Hematopoietic multipotent progenitor cell treated with erythropoietin and hydrocortisone succinate and interleukin-3 and kit ligand, for 17 days (in vitro differentiated cells): ENCODE results near the gene GPR89B.
"Not testable (repeated sequence)": the region's sequence is repeated elsewhere in the genome, so short reads cannot be mapped to it uniquely, and the experiment has no call there.

Experiments used
- DNase-seq: peaks from one replicate; pipeline ENCODE4 v3.0.0-alpha.2; 2015; ENCODE audit warnings: low spot score

The GPR89B gene

DNA sequence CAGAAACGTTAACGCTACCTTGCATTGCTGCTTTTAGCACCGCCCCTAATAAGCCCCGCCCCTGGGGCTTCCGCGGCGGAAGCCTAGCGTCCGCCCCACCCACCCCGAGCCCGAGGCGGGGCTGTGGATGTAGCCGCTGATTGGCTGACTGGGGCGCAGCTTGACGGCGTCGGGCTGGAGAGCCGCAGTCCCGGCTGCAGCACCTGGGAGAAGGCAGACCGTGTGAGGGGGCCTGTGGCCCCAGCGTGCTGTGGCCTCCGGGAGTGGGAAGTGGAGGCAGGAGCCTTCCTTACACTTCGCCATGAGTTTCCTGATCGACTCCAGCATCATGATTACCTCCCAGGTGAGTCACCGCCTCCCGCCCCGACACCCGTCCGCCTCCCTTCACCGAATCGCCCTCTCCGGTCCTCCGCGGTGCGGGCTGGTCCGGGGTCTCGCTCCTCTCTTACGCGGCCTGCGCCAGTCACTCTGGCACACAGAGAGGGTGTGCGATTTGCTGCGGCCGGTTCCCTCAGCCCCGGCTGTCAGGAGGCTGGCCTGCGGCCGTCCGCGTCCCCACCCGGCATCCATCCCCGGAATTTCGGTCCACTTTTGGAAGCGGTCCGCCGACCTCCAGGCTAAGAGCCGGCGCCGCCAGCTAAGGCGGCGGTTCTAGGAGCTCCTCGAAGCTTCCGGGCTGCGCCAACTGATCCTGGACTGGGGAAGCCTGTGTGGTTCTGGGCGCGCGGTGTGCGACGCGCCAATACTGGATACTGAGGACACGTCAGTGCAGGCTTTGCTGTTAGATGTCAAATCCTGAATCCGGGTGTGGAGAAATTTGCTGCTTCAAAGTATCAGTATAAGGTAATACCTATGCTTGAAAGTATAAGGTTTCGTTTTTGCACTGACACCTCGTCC, at the start of gene GPR89B:
Gene GPR89B, plus strand, starts transcription at position 185 of the 897 bp plus-strand sequence. Its CDS starts 117 bp downstream, at position 302.
- peak; percentile 93 for DNase-seq

DNA sequence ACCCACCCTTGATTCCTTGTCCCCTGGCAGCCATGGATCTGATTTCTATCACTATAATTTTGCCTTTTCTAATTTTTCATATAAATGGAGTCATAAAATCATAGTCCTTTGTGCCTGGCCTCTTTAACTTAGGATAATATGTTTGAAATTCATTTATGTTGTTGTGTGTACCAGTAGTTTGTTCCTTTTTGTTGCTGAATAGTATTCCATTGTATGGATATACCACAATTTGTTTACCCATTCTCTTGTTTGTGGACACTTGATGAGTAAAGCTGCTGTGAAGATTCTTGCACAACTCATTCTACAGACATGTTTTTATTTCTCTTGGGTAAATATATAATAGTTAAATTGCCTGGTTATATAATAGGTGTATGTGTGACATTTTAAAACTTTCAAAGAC, 48.3 kb upstream of the GPR89B start:
- DNase-seq = no peak

DNA sequence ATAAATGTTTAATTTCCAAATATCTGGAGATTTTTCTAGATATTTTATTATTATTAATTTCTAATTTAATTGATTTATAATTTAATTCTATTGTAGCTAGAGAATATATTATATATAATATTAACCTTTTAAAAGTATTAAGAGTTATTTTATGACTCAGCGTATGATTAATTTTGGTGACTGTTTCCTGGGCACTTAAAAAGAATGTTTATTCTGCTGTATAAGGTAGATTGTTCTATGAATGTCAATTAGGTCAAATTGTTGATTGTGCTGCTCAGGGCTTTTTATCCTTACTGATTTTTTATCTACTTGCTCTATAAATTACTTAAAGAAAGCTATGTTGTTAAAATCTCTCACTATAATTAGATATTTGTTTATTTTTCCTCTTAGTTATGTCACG, 45.7 kb upstream of the GPR89B start:
- no peak for DNase-seq

DNA sequence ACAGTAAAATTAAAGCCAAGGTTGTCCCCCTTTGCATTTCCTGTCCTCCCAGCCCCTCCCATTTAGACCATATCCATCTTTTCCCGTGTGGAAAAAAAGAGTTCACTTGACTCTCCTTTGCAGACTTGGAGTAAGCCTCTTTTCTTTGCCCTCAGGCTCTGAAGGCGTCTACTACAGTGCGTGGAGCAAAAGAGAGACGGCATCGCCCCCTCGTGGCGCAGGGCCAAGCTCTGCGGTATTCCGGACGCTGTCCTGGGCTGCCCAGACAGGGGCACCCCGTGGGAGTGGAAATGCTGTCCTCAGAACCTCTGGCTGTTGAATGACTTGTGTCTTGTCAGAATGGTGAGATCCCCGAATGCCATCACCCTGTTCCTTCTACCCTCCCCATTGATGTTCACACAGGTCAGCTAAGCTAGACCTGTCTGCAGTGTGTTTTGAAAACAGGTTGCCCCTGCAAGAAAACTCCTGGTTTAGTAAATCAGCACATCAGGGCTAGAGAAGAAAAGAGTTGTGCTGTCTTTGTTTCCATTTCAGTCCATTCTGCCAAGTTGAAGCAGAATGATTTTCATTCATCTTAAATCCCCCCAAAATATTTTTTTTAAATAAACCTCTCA, 37.9 kb upstream of the GPR89B start:
- DNase-seq = peak; percentile 19

DNA sequence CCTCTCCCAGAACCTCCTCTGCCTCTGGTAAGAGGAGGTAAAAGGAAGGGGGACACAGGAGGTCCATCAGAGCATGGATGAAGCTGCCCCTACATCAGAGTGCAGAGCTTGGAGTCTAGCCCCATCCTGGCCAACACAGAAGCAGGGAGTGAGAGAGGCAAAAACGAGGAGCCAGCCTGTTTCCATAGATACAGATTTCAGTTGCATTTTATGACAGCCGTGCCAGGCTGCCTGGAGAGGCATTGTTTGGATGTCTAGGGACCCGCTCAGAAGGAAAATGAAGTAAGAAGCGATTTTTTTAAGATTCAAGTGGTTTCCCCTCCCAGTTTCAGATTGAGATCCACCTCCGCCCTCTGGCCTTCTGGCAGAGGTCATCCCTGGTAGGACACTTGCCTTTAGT, 37.1 kb upstream of the GPR89B start:
- DNase-seq = no peak

DNA sequence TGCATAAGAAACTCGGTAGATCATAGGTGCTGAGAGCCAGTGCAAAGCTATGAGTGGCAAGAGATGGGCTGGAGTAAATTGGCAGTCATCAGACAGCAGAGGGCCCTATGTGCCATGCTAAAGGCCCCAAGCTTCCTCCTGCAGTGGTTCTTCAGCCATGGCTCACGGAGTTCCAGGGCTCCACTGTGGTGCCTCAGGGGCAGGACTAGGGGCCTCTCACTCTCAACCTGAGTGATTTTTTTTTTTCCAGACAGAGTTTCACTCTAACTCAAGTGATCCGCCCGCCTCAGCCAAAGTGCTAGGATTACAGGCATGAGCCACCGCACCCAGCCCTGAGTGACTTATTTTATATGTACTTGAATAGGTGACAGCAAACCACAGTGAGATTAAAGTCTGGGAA, 36.0 kb upstream of the GPR89B start:
- no peak for DNase-seq

DNA sequence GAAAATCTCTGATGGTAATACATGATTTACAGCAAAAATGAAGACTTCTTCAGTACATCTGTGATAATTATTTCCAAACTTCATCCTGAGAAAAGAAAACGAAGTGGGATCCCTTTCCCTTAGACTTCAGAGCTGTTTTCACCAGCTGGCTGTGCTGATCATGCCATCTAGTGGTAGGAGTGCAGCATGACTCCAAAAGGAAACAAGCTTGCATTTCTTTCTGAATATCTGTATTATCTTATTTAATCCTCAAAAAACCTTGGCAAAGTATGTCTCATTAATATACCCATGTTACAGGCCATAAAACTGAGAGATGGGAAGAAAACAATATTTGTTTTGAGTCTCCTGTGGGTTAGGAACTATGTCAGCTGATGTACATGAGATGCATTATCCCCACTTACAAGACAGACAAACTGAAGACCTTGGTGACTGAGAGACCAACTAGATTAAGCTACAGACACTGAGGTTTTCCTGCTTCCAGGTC, 35.4 kb upstream of the GPR89B start:
- DNase-seq = peak; percentile 62

DNA sequence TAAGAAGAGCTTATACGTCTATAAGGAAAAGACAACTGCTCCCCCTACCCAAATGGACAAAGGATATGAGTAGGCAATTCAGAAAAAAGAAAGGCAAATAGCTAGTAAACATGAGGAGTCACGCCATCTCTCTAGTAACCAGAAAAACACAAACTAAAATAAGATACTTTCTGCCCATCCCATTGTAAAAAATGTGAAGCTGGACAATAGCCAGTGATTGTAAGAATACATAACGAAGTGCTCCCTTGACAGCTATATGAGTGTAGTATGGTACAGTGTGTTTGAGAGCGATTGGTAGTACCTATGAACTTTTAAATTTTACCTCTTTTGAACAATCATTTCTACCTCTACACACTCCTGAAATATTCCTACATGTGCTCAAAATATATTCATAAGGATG, 33.1 kb upstream of the GPR89B start:
- DNase-seq = no peak

DNA sequence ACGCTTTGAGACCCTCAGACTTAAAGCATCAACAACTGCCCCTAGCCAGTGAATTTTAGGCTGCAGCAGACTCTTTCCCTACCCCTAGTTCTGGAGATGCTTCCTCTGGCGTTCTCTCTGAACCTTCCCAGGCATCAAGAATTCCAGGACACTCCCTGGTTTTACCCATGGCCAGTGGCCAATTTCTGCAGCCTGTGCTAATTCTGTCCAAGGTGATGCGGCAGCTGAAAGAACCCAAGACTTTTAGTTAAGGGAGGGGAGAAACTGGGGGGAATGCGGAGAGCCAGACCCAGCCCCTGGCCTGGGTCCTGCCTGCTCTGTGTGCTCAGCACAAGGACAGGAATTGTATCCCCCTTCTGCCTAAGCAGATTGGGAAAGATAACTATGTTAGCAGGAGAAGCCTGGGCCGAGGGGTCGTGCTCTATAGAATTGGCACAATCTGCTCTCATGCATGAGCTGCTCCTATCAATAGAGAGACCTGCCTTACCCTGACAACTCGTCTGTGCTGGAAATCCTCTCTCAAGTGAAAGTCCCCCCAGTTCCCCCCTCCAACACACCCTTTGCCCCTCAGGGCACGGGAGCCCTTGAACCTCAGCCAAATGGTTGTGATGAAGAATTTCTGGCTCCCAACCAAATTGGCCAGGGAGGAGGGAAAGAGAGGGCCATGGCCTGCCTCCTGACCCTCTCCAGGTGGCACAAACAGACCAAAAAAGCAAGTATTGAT, 31.0 kb upstream of the GPR89B start:
- DNase-seq = no peak

DNA sequence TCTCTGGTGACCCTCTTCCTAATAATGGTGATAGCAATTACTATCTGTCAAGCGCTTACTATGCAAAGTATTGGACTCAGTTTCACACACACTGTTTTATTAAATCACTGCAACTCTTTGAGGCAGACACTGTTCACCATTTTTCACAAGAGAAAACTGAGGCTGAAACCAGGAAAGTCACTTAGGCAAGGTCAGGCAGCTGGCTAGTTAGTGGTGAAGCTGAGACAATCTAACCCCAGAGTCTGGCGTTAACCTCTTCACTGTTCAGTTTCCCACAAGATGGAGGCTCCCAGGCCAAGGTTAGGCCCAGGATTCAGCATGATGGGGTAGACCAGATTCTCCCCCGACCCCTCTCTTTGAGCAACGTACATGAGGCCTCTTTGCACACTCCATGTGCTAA, 30.4 kb upstream of the GPR89B start:
- DNase-seq = no peak

DNA sequence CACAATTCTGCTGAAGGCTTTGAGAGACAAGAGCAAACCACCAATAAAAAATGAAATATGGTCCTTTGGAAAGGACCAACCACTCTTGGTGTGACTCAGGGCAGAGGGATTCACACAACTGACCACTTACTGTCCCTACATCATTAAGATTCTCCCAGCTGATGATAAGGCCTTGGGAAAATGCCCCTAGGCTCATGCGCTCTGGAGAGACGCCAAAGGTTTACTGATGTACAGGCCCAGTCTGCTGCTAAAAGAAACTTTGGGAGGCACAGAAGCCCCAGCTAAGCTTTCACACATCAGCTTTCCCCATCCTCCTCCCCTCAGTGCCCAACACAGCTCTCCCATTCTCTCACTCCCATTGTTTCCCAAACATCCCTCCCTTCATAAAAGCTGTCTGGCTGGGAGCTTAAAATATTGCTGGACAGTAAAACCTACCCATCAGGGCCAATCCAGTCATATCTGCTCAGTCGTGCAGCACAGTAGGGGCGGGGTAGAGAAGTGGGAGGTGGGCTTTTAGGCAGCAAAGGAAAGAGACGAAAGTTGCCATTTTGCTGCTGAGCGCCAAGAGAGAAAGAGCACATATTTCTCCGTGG, 25.9 kb upstream of the GPR89B start, which contains the start of gene GJA8:
Gene GJA8, plus strand, starts transcription at position 543 of the 593 bp plus-strand sequence. CDS start 5,161 bp downstream, outside the sequence.
- DNase-seq = no peak

DNA sequence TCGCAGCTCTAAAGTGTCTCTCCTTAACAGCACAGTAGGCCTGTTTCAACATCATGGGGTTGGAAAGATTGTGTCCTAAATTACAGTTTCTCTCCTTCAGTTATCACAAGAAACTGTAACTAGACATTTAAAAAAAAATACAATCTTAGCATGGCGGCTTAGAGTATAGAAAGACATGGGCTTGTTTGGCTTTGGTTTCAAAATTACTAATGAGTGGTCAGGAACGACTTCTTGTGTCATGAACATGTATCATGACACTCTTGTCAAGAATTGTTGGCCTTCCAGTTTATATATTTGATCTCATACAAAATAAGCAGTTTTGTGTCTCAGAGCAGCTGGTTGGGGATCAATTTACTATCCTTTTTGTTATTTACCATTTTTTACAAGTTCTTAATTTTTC, 23.5 kb upstream of the GPR89B start:
- no peak for DNase-seq

DNA sequence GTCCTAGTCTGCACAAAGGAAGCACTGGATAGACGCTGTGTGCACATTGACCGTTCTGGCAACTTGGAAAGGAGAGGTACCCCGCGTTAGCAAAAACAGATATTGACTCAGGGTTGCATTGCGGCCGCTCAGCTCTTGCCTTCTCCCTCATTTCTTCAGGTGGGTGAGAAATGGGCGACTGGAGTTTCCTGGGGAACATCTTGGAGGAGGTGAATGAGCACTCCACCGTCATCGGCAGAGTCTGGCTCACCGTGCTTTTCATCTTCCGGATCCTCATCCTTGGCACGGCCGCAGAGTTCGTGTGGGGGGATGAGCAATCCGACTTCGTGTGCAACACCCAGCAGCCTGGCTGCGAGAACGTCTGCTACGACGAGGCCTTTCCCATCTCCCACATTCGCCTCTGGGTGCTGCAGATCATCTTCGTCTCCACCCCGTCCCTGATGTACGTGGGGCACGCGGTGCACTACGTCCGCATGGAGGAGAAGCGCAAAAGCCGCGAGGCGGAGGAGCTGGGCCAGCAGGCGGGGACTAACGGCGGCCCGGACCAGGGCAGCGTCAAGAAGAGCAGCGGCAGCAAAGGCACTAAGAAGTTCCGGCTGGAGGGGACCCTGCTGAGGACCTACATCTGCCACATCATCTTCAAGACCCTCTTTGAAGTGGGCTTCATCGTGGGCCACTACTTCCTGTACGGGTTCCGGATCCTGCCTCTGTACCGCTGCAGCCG, 20.3 kb upstream of the GPR89B start:
- no peak for DNase-seq

DNA sequence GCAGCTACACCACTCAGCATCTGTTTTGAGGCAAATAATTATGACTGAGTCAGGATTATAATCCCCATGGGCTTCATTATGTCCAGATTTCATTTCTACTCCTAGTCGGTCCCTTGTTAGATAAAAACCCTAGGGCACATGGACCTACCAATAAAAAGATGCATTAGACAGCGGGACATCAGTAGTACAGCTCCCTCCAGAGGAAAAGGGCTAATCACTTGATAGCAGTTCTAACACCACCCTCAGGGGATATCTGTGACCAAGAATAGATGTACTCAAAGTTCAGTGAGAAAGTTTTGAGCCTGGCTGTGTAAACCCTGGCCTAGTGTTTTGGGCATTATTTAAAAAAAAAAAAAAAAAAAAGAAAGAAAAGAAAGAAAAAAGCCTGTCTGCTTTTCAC, 15.7 kb upstream of the GPR89B start:
- no peak for DNase-seq

DNA sequence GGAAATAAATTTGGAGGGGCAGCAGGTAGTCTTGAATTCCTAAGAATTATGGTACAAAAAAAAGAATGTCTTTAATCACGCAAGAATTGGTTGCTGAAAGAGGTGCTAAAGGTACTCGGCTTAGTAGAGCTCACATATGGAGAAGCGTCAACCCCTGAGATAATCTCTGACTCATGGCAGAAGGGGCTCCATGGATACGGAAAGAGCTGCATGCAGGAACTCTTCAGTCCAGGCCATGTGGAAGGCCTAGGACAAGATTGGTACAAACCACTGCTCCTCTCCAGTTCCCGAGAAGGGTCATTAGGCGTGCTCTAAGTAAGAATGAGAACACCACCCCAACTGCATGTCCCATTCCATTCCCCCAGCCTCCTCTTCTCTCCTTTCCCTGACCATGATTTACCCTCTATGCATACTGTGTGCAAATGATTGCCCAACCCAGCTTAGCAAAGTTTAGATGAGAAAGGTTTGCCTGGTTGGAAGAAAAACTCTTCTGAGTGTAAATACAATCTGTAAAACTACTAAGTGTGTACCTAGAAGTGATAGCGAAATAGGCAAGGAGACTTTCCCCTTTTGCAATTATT, 14.8 kb upstream of the GPR89B start:
- no peak for DNase-seq

DNA sequence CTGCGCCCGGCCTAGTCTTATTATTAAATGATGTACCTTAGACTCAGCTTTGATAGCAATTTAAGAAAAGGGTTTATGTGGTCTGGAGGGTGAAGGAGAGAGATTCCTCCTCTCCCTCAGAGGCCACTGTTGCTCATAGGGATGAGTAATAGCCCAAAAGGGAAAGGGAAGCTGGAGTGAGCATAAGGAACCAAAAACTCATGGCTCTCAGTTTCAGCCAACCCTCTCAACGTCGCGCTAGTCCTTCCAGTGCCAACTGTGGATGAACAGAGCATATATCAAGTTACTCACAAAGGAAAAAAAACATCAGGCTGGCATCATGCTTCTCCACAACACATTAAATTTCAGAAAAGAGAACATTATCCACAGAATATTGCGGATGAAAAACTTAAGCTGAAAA, 8.3 kb upstream of the GPR89B start:
- no peak for DNase-seq

DNA sequence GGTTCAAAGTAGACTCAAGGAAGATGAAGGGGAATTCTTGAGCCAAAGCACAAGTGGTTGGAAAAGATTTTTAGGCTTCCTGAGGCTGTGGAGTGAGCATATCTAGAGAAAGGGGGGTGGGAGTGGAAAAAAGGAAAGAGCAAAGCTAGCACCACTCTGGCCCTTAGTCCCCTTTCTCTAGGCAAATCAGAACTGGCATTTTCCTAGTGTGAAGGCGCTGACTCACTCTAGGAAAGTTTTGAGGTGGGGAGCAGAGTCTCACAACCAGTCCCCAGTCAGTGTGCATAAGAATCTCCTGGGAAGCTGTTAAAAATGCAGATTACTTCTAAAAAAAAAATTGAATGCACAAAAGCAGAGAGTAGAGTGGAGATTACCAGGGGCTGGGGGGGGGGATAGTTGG, 3.4 kb upstream of the GPR89B start:
- no peak for DNase-seq

DNA sequence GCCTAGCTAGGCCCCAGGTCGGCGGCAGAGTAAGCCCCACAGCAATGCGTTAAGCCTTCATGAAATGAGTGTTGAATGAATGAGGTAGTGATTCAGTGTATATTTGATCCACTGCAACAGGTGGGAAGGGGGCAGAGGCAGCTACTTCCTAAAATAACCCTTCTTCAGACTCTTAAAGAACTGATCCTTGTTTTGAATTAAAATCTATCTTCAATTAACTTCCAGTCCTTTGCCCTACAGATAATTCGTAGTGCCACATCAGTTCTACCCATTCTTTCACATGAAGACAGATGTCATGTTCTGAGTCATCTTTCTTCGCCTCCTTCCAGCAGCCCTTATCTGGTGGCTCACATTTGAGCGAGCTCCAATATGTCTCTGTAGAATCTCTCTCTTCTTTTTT, 1.0 kb upstream of the GPR89B start:
- peak; percentile 48 for DNase-seq

DNA sequence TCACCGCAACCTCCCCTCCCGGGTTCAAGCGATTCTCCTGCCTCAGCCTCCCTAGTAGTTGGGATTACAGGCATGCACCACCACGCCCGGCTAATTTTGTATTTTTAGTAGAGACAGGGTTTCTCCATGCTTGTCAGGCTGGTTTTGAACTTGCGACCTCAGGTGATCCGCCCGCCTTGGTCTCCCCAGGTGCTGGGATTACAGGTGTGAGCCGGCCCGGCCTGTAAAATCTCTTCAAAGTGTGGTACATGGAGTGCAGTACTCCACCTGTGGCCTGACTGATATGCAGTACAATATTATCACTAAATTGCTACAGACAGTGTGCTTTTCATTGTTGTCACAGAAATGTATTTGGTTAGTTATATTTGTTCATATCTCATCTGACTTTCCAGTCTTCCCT, 531 bp upstream of the GPR89B start:
- not testable (repeated sequence) for DNase-seq

DNA sequence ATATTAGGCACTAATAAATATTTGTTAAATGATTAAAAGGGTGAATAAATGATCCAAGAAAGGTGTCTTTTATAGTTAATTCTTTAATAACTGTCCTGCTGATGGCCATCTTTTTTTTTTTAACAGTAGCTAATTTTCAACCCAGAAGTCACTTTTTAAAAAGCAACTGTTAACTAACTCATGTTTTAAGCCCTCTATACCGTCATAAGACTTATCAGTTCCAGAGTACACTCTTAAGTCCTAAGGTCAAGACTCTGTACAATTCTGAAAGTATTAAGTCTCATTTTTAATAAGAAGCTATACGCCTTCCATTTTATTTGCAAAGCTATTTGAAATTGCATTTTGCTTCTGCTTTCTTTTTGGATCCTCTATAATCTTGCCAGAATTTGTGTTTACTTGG, 2.9 kb downstream of the GPR89B start:
- DNase-seq = not testable (repeated sequence)

DNA sequence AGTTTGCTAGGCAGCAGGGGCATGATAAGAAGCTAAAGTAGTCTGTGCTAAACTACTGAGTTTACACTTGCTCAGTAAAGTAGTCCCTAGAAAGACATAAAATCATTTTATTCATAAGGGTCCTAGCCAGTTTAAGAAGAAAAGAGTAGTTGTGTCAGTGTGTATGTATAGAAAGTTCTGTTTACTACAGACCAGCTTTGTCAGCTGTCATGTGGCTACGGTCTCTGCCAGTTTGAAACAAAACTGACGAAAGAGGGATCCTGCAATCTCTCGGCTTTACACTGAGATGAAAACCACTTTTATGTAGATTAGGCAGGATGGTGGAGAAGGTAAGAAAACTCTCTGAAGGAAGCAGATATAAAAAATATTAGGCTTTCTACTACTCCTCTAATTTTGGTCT, 7.1 kb downstream of the GPR89B start:
- not testable (repeated sequence) for DNase-seq
